Neuronal stem cell (in vitro differentiated cells): ENCODE measurements around the gene SYT6.

Experiments
- DNase-seq: peaks from one replicate; pipeline ENCODE4 v3.0.0-alpha.2; 2013; ENCODE audit warnings: low spot score
- H2AFZ ChIP-seq: one replicate; pipeline ENCODE4 v1.6.1; 2013; ENCODE audit warnings: mild to moderate bottlenecking, low read length, inconsistent platforms
- H2AK5ac ChIP-seq: 2 replicates; pipeline ENCODE4 v1.6.1; 2013; ENCODE audit warnings: low read depth, mild to moderate bottlenecking, inconsistent platforms, low read length, moderate library complexity, mixed read lengths
- H2BK120ac ChIP-seq: 2 replicates; pipeline ENCODE4 v1.6.1; 2013; ENCODE audit warnings: low read depth, mild to moderate bottlenecking, inconsistent platforms, low read length, moderate library complexity, mixed read lengths
- H2BK12ac ChIP-seq: one replicate; pipeline ENCODE4 v1.6.1; 2013; ENCODE audit warnings: low read length, inconsistent platforms
- H2BK15ac ChIP-seq: 2 replicates; pipeline ENCODE4 v1.6.1; 2013; ENCODE audit warnings: mild to moderate bottlenecking, low read length, inconsistent platforms, mixed read lengths
- H2BK5ac ChIP-seq: one replicate; pipeline ENCODE4 v1.6.1; 2013; ENCODE audit warnings: inconsistent platforms, mild to moderate bottlenecking, low read length, moderate library complexity
- H3K14ac ChIP-seq: one replicate; pipeline ENCODE4 v1.6.1; 2013; ENCODE audit warnings: low read length, inconsistent platforms
- H3K18ac ChIP-seq: 2 replicates; pipeline ENCODE4 v1.6.1; 2013; ENCODE audit warnings: low read length, inconsistent platforms
- H3K23ac ChIP-seq: 2 replicates; pipeline ENCODE4 v1.6.1; 2013; ENCODE audit warnings: low read depth, mild to moderate bottlenecking, mixed read lengths, low read length, inconsistent platforms; ENCODE audit not compliant: poor library complexity
- H3K27ac ChIP-seq: replicated peaks from 3 replicates; pipeline ENCODE4 v1.5.1; 2013; ENCODE audit warnings: low read length, inconsistent platforms
- H3K27me3 ChIP-seq, 3 experiments: 2 replicates each; pipeline ENCODE4 v1.6.1; 2013; ENCODE audit warnings: low read length in 3 of 3, mild to moderate bottlenecking in 2 of 3, inconsistent platforms in 1 of 3, low read depth in 1 of 3, mixed read lengths in 1 of 3, moderate library complexity in 1 of 3; ENCODE audit not compliant: control insufficient read depth in 3 of 3, insufficient read depth in 3 of 3
- H3K36me3 ChIP-seq, 2 donors: replicated peaks in 1 of 2; 2 replicates each; pipeline ENCODE4 v1.6.1; 2013; ENCODE audit warnings: low read length in 2 of 2; ENCODE audit not compliant: control insufficient read depth in 2 of 2, insufficient read depth in 2 of 2
- H3K4ac ChIP-seq: 2 replicates; pipeline ENCODE4 v1.6.1; 2013; ENCODE audit warnings: inconsistent platforms, mild to moderate bottlenecking, low read length, moderate library complexity
- H3K4me1 ChIP-seq, 2 donors: 1 replicate in 1 of 2; 2 replicates in 1 of 2; pipeline ENCODE4 v1.6.1; 2013; ENCODE audit warnings: low read length in 2 of 2, low read depth in 1 of 2; ENCODE audit not compliant: control insufficient read depth in 2 of 2, insufficient read depth in 1 of 2
- H3K4me2 ChIP-seq: one replicate; pipeline ENCODE4 v1.6.1; 2013; ENCODE audit warnings: mild to moderate bottlenecking, low read length, inconsistent platforms; ENCODE audit not compliant: insufficient read depth, poor library complexity, severe bottlenecking
- H3K4me3 ChIP-seq, 2 donors: 2 replicates each; pipeline ENCODE4 v1.5.1; 2013; ENCODE audit warnings: low read length in 2 of 2, mild to moderate bottlenecking in 2 of 2, inconsistent platforms in 1 of 2, moderate library complexity in 1 of 2
- H3K79me1 ChIP-seq: one replicate; pipeline ENCODE4 v1.6.1; 2013; ENCODE audit warnings: low read depth, mild to moderate bottlenecking, inconsistent platforms, low read length, moderate library complexity
- H3K9ac ChIP-seq: one replicate; pipeline ENCODE4 v1.6.1; 2013; ENCODE audit warnings: mild to moderate bottlenecking, low read depth, low read length, inconsistent platforms; ENCODE audit not compliant: poor library complexity
- H3K9me3 ChIP-seq, 2 donors: replicated peaks in 1 of 2; 2 replicates each; pipeline versions ENCODE3 to v1.6.1; 2013; ENCODE audit warnings: low read length in 2 of 2, mild to moderate bottlenecking in 2 of 2, inconsistent platforms in 1 of 2, low read depth in 1 of 2, mixed read lengths in 1 of 2, moderate library complexity in 1 of 2; ENCODE audit not compliant: control insufficient read depth in 2 of 2, insufficient read depth in 1 of 2
- H4K8ac ChIP-seq: one replicate; pipeline ENCODE4 v1.6.1; 2013; ENCODE audit warnings: low read depth, mild to moderate bottlenecking, inconsistent platforms, low read length, moderate library complexity
- H4K91ac ChIP-seq: one replicate; pipeline ENCODE4 v1.6.1; 2013; ENCODE audit warnings: low read length, low read depth, mild to moderate bottlenecking, inconsistent platforms; ENCODE audit not compliant: poor library complexity
- WGBS, 2 donors: extraction: QIAGEN DNeasy Blood & Tissue Kit; methylation state at CpG; one replicate each; pipeline ENCODE4 v1.1.7; 2013; ENCODE audit warnings: missing lambda C conversion rate in 2 of 2, mixed read lengths in 1 of 2; ENCODE audit not compliant: insufficient read length in 2 of 2, insufficient replicate concordance in 1 of 2; ENCODE audit errors: extremely low coverage in 2 of 2; 5-methylcytosine and 5-hydroxymethylcytosine counted together

SYT6 gene

DNA sequence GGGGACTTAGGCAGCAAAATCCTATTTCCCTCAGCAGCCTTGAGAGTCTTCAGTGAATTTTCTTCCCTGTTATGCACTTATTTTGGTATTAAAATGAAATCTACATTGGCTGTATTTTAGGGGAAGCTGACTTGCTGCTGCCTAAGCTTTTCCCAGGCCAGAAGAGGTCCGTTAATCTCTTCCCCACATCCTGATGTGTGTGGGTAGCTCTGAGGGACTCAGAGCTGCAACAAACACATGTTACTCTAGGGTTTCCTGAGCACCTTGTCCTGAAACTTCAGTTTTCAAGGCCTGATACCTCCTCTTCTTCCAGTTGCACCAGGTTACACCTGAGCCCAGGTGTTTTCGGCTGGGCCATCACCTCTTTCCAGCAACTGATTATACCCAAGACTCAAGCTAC, 51.5 kb downstream of the SYT6 start:
- H2BK120ac ChIP-seq = no peak overlapping the region
- H2BK12ac ChIP-seq = no peak overlapping the region
- no peak overlapping the region for H2AK5ac ChIP-seq
- H3K36me3 ChIP-seq = peaks cover 0 to 17% of the 10 kb centered on the region in 2 donors
- H4K91ac ChIP-seq = no peak overlapping the region
- H3K4me3 ChIP-seq = no peak overlapping the region
- H3K4me2 ChIP-seq = no peak overlapping the region
- no peak overlapping the region for H3K14ac ChIP-seq
- H3K9ac ChIP-seq = no peak overlapping the region
- H3K4ac ChIP-seq = no peak overlapping the region
- no peaks in the 10 kb centered on the region for H3K9me3 ChIP-seq
- no peak overlapping the region for H2BK5ac ChIP-seq
- H3K4me1 ChIP-seq = peaks cover 0 to 7% of the 10 kb centered on the region in 2 donors
- no peak overlapping the region for H4K8ac ChIP-seq
- H2AFZ ChIP-seq = no peak overlapping the region
- H3K27me3 ChIP-seq = no peaks in the 10 kb centered on the region
- no peak for DNase-seq
- no peak overlapping the region for H2BK15ac ChIP-seq
- H3K18ac ChIP-seq = no peak overlapping the region
- no CpG with 5 or more reads among the region's 2 CpGs for WGBS, 2 donors
- H3K79me1 ChIP-seq = no peaks in the 10 kb centered on the region
- no peak overlapping the region for H3K27ac ChIP-seq
- H3K23ac ChIP-seq = no peak overlapping the region

DNA sequence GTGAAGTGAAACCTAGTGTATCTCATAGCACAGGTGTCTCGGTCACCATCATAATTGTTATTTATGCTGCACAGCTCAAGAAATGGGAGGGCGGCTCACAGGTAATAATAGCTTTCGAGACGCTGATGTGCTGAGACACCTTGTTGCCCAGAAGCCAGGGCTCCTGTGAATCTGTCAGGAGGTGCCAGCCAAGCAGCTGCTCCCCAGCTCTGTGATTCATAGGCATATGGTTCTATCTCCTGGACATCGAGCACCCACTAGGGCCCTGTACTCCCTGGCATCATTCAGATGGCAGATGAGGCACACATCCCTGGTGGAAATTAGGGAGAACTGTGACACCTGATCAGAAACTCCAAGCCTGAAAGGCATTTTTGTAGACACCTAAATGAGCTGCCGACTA, 53.5 kb downstream of the SYT6 start:
- no CpG with 5 or more reads among the region's 6 CpGs for WGBS, 2 donors
- peak overlapping the region in 1 of 2 donors; percentile 28 for H3K4me3 ChIP-seq
- H2BK120ac ChIP-seq = no peak overlapping the region
- H3K36me3 ChIP-seq = peaks cover 0 to 20% of the 10 kb centered on the region in 2 donors
- H3K14ac ChIP-seq = no peak overlapping the region
- H2BK15ac ChIP-seq = no peak overlapping the region
- no peak overlapping the region for H2AK5ac ChIP-seq
- H3K9ac ChIP-seq = no peak overlapping the region
- H2BK12ac ChIP-seq = no peak overlapping the region
- H4K91ac ChIP-seq = no peak overlapping the region
- no peaks in the 10 kb centered on the region for H3K27me3 ChIP-seq
- no peak overlapping the region for H4K8ac ChIP-seq
- H3K9me3 ChIP-seq = no peaks in the 10 kb centered on the region
- no peaks in the 10 kb centered on the region for H3K79me1 ChIP-seq
- no peak overlapping the region for H2AFZ ChIP-seq
- H3K4me1 ChIP-seq = no peaks in the 10 kb centered on the region
- no peak overlapping the region for H3K18ac ChIP-seq
- no peak overlapping the region for H3K4me2 ChIP-seq
- no peak overlapping the region for H3K4ac ChIP-seq
- H3K23ac ChIP-seq = no peak overlapping the region
- no peak for DNase-seq
- no peak overlapping the region for H3K27ac ChIP-seq
- no peak overlapping the region for H2BK5ac ChIP-seq

DNA sequence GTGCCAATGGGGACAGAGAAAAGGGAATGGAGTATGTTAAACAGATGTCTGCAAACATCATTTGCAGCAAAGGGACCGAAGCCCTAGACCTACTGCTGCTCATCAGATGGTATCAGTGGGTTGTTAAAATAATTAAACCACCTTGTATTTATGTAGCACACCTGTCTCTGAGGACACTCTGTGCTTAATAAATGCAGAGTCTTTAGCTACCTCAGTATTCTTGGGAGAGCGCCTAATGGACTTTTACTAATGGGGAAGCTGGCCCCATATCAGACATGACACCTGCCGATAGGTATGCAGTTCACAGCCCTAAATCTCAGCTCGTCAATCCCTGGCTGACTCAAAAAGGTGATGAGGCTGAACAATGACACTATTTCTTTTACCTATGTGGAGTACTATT, 54.4 kb downstream of the SYT6 start:
- Histone ChIP-seq H2BK15ac (no peak overlapping the region), H3K18ac (no peak overlapping the region), H3K4me1 (no peaks in the 10 kb centered on the region), H3K14ac (no peak overlapping the region), H2BK5ac (no peak overlapping the region), H3K4me2 (no peak overlapping the region), H3K4me3 (no peak overlapping the region), H3K23ac (no peak overlapping the region), H3K9me3 (no peaks in the 10 kb centered on the region), H3K27ac (no peak overlapping the region), H3K36me3 (peaks cover 0 to 20% of the 10 kb centered on the region in 2 donors), H3K4ac (no peak overlapping the region), H4K91ac (no peak overlapping the region), H2BK120ac (no peak overlapping the region), H4K8ac (no peak overlapping the region), H2AK5ac (no peak overlapping the region), H2BK12ac (no peak overlapping the region), H3K27me3 (no peaks in the 10 kb centered on the region), H2AFZ (no peak overlapping the region), H3K9ac (no peak overlapping the region), H3K79me1 (no peaks in the 10 kb centered on the region)
- no peak for DNase-seq
- WGBS, 2 donors = no CpG with 5 or more reads among the region's 4 CpGs

DNA sequence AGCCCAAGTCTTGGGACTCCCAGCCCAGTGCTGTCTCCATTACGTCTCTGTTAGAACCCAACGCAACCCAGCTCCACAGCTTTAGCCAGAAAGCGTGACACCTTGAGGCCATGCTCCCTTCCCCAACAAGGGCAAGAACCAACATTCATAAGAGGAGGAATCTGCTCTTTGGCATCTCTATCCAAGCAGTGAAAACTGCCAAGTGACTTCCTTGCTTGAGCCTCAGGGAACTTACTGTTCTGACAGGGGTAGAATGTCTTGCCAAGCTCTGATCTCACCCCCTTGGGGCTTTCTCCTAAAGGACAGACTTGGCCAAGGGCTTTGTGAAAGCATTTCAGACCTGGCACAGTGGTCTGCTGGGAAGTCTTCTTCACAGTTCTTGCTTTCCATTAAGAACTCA, 56.6 kb downstream of the SYT6 start:
- Histone ChIP-seq H3K4ac (no peak overlapping the region), H3K79me1 (no peaks in the 10 kb centered on the region), H3K36me3 (peaks cover 0 to 17% of the 10 kb centered on the region in 2 donors), H4K8ac (no peak overlapping the region), H3K4me3 (no peak overlapping the region), H4K91ac (no peak overlapping the region), H3K4me2 (no peak overlapping the region), H2BK15ac (no peak overlapping the region), H2AFZ (no peak overlapping the region), H2BK120ac (no peak overlapping the region), H3K9me3 (no peaks in the 10 kb centered on the region), H2BK5ac (no peak overlapping the region), H2BK12ac (no peak overlapping the region), H3K27ac (no peak overlapping the region), H2AK5ac (no peak overlapping the region), H3K23ac (no peak overlapping the region), H3K18ac (no peak overlapping the region), H3K4me1 (peaks cover 0 to 3% of the 10 kb centered on the region in 2 donors), H3K27me3 (no peaks in the 10 kb centered on the region), H3K14ac (no peak overlapping the region), H3K9ac (no peak overlapping the region)
- WGBS, 2 donors = no CpG with 5 or more reads among the region's 3 CpGs
- DNase-seq = no peak
